Esophagus squamous epithelium (tissue), 4 donors: Measurements from ENCODE around the gene ACTR1B.

Experiments used
- CTCF ChIP-seq, 6 experiments: fragments of 450-650 bp in 4 of 6; fragments of 200-600 bp in 2 of 6; sonication (generic) in 2 of 6; IDR thresholded peaks; one replicate each; pipeline ENCODE4 v1.5.1; 2016 to 2019; ENCODE audit warnings: antibody characterized with exemption in 6 of 6, mild to moderate bottlenecking in 4 of 6, moderate library complexity in 4 of 6
- POLR2A ChIP-seq, 4 donors: fragments of 450-650 bp; IDR thresholded peaks; one replicate each; pipeline ENCODE4 v1.6.1; 2017; ENCODE audit warnings: antibody characterized with exemption in 4 of 4, mild to moderate bottlenecking in 4 of 4, moderate library complexity in 3 of 4

- no peak for TF ChIP-seq CTCF (IDR thresholded peaks at IDR 0.05)
- TF ChIP-seq POLR2A (IDR thresholded peaks at IDR 0.05) = no peak
These were observed 12.8 kb upstream of the ACTR1B start for GRCh38 chr2:97676620-97677019.
